ENCODE data around the gene NRGN.

The NRGN gene

GRCh38 chr11:124757320-124757719 lies 17.6 kb downstream of the NRGN start:
- H3K27ac ChIP-seq: no peak overlapping the region
- no peak for TF ChIP-seq CTCF (IDR thresholded peaks at IDR 0.05)
- H3K9me3 ChIP-seq: no peaks in the 10 kb centered on the region
- peaks cover 19 to 28% of the 10 kb centered on the region in 2 experiments for H3K4me1 ChIP-seq (ENCODE audit: control insufficient read depth in 1 of 2, insufficient read depth in 1 of 2, low read depth in 1 of 2, low read length in 1 of 2)
- H3K4me3 ChIP-seq (ENCODE audit: low read depth in 1 of 2, low read length in 1 of 2): no peak overlapping the region
- H3K27me3 ChIP-seq: peaks cover 73% of the 10 kb centered on the region
- H3K36me3 ChIP-seq: no peaks in the 10 kb centered on the region

GRCh38 chr11:124758355-124759265 lies 18.9 kb downstream of the NRGN start:
- H3K27me3 ChIP-seq: peaks cover 80% of the 10 kb centered on the region
- TF ChIP-seq CTCF (IDR thresholded peaks at IDR 0.05): peak; percentile 55
- H3K36me3 ChIP-seq: no peaks in the 10 kb centered on the region
- H3K9me3 ChIP-seq: no peaks in the 10 kb centered on the region
- peaks cover 28 to 36% of the 10 kb centered on the region in 2 experiments for H3K4me1 ChIP-seq (ENCODE audit: control insufficient read depth in 1 of 2, insufficient read depth in 1 of 2, low read depth in 1 of 2, low read length in 1 of 2)
- no peak overlapping the region for H3K27ac ChIP-seq
- peak overlapping the region; percentile 8 for H3K4me3 ChIP-seq (ENCODE audit: low read depth in 1 of 2, low read length in 1 of 2)

GRCh38 chr11:124759266-124760204 lies 19.8 kb downstream of the NRGN start:
- H3K9me3 ChIP-seq: no peaks in the 10 kb centered on the region
- H3K4me1 ChIP-seq (ENCODE audit: control insufficient read depth in 1 of 2, insufficient read depth in 1 of 2, low read depth in 1 of 2, low read length in 1 of 2): peaks cover 28 to 36% of the 10 kb centered on the region in 2 experiments
- H3K36me3 ChIP-seq: no peaks in the 10 kb centered on the region
- H3K4me3 ChIP-seq (ENCODE audit: low read depth in 1 of 2, low read length in 1 of 2): no peak overlapping the region
- peaks cover 87% of the 10 kb centered on the region for H3K27me3 ChIP-seq
- no peak for TF ChIP-seq CTCF (IDR thresholded peaks at IDR 0.05)
- H3K27ac ChIP-seq: no peak overlapping the region

- no peaks in the 10 kb centered on the region for H3K9me3 ChIP-seq
- no peak for TF ChIP-seq CTCF (IDR thresholded peaks at IDR 0.05)
- H3K4me3 ChIP-seq (ENCODE audit: low read depth in 1 of 2, low read length in 1 of 2): no peak overlapping the region
- H3K27ac ChIP-seq: no peak overlapping the region
- H3K4me1 ChIP-seq (ENCODE audit: control insufficient read depth in 1 of 2, insufficient read depth in 1 of 2, low read depth in 1 of 2, low read length in 1 of 2): peaks cover 28 to 36% of the 10 kb centered on the region in 2 experiments
- no peaks in the 10 kb centered on the region for H3K36me3 ChIP-seq
- peaks cover 87% of the 10 kb centered on the region for H3K27me3 ChIP-seq
These were observed 20.5 kb downstream of the NRGN start for GRCh38 chr11:124760205-124760652.

- no peak overlapping the region for H3K27ac ChIP-seq
- no peaks in the 10 kb centered on the region for H3K36me3 ChIP-seq
- H3K4me3 ChIP-seq (ENCODE audit: low read depth in 1 of 2, low read length in 1 of 2): no peak overlapping the region
- TF ChIP-seq CTCF (IDR thresholded peaks at IDR 0.05): no peak
- no peaks in the 10 kb centered on the region for H3K9me3 ChIP-seq
- peaks cover 28 to 36% of the 10 kb centered on the region in 2 experiments for H3K4me1 ChIP-seq (ENCODE audit: control insufficient read depth in 1 of 2, insufficient read depth in 1 of 2, low read depth in 1 of 2, low read length in 1 of 2)
- peaks cover 85% of the 10 kb centered on the region for H3K27me3 ChIP-seq
These were observed 21.1 kb downstream of the NRGN start for GRCh38 chr11:124760806-124761205.

All from neutrophil (primary cell).